Measurements from ENCODE around the gene BDKRB1. TPM values are rescaled to one million over a fixed set of nuclear protein-coding genes. Genes with fewer than 3 reads are reported as not detected.

BDKRB1 gene
- 0.38 TPM for total RNA-seq

DNA sequence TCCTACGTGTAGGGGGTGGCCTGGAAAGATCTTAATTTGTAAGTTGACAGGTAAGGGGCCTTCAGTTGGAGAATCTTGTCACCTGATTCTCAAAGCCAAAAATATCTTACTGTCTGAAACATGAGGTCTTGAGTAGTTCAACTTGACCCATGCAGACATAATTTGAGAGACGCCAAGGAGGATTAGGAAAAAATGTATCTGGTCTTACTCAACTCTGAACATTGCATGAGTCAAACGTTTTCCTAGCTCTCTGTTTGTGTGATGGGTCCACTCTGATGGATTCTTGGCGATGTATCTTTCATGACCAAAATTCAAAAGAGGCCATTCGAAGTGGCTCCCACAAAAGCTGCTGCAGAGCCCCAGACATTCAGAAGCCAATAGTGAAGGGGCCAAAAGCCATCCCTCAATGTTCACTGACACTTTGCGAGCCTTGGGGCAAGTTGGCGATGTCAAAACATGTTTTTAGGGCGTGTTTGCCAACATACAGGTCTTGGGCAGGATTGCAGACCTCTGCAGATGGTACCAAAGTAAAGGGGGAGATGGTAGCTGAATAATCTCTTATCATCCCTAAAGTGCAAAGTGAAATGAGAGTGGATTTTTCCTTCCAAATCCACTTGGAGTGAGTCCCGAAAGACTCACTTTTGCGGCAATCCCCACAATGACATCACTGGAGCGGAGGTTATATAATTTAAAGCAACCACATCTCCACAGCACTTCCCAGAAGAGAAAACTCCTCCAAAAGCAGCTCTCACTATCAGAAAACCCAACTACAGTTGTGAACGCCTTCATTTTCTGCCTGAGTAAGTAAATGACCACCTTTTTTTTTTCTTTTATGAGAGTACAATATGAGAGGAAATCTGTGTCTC is at the start of gene BDKRB1:
BDKRB1 (plus strand) TSS at position 710 of the 866 bp plus-strand sequence. CDS start 7,473 bp downstream, outside the sequence.

Other genes with a start within 250 kb of the BDKRB1 start
- 69.9 TPM for gene C14orf132, start 216.8 kb upstream of the BDKRB1 start, total RNA-seq
- gene BDKRB2, start 51.4 kb upstream of the BDKRB1 start, total RNA-seq = 7.4 TPM
- gene ATG2B, start 107.1 kb downstream of the BDKRB1 start, total RNA-seq = 60.0 TPM
- gene GSKIP, start 107.3 kb downstream of the BDKRB1 start, total RNA-seq = 56.3 TPM
- 9.2 TPM for gene AK7, start 135.9 kb downstream of the BDKRB1 start, total RNA-seq
- gene PAPOLA, start 246.2 kb downstream of the BDKRB1 start, total RNA-seq = 290 TPM